K562 (cell line): ENCODE data around the gene DCAF5. TPM values are rescaled to one million over a fixed set of nuclear protein-coding genes. Genes with fewer than 3 reads are reported as not detected.
A peak's percentile ranks its signal among the peaks of the same experiment; 100 is the strongest.

ENCODE experiments used
- ATF1 ChIP-seq, 2 experiments: fragments of 450-650 bp in 1 of 2; IDR thresholded peaks; 2 replicates each; pipeline ENCODE4 v1.6.1; 2016; ENCODE audit warnings: missing compliant biosample characterization in 1 of 2, missing genetic modification characterization in 1 of 2
- CCNT2 ChIP-seq: IDR thresholded peaks from 2 replicates; pipeline ENCODE4 v1.6.1; 2011; ENCODE audit warnings: borderline replicate concordance, low read depth, mild to moderate bottlenecking, moderate library complexity, mixed read lengths, low read length; ENCODE audit not compliant: insufficient read length; ENCODE audit errors: extremely low read depth
- CEBPB ChIP-seq: fragments of 450-650 bp; IDR thresholded peaks from 2 replicates; pipeline ENCODE4 v1.6.1; 2016; ENCODE audit warnings: missing genetic modification characterization, missing compliant biosample characterization
- DPF2 ChIP-seq: fragments of 450-650 bp; IDR thresholded peaks from 2 replicates; pipeline ENCODE4 v1.6.1; 2016
- FOSL1 ChIP-seq: fragments of 200-800 bp; sonication (Bioruptor generic); conservative IDR thresholded peaks from 2 replicates; pipeline ENCODE4 v1.6.1; 2016; ENCODE audit warnings: missing genetic modification characterization, missing compliant biosample characterization
- HNRNPH1 ChIP-seq: fragments of 200-400 bp; formaldehyde crosslinking; optimal IDR thresholded peaks from 2 replicates; pipeline ENCODE3; 2017; ENCODE audit warnings: low read depth, mild to moderate bottlenecking, low read length, moderate library complexity
- JUN ChIP-seq, 2 experiments: sonication (generic) in 1 of 2; formaldehyde crosslinking in 1 of 2; IDR thresholded peaks; 2 replicates each; pipeline versions ENCODE4 v1.6.1 to v1.8.0; 2012 to 2022; ENCODE audit warnings: borderline replicate concordance in 2 of 2, mild to moderate bottlenecking in 2 of 2, improper control_type of control experiment in 1 of 2, low read depth in 1 of 2, low read length in 1 of 2, missing genetic modification reagents in 1 of 2
- JUND ChIP-seq, 2 experiments: IDR thresholded peaks; 2 replicates in 1 of 2; 3 replicates in 1 of 2; pipeline ENCODE4 v1.6.1; 2011; ENCODE audit warnings: borderline replicate concordance in 2 of 2, low read depth in 2 of 2, low read length in 2 of 2, improper control_type of control experiment in 1 of 2, missing biosample characterization in 1 of 2, missing genetic modification characterization in 1 of 2, missing genetic modification reagents in 1 of 2
- MAFG ChIP-seq: fragments of 450-650 bp; conservative IDR thresholded peaks from 2 replicates; pipeline ENCODE4 v1.6.1; 2016; ENCODE audit warnings: missing genetic modification characterization, missing compliant biosample characterization
- MIER1 ChIP-seq: fragments of 450-650 bp; IDR thresholded peaks from 2 replicates; pipeline ENCODE4 v1.6.1; 2016; ENCODE audit warnings: antibody characterized with exemption, mild to moderate bottlenecking, low read depth
- POLR2H ChIP-seq: IDR thresholded peaks from 2 replicates; pipeline ENCODE4 v1.6.1; 2016; ENCODE audit warnings: missing genetic modification characterization, low read depth, mild to moderate bottlenecking, control low read depth, missing compliant biosample characterization, moderate library complexity
- SMAD4 ChIP-seq: fragments of 250-450 bp; sonication (Bioruptor Pico); conservative IDR thresholded peaks from 2 replicates; pipeline ENCODE4 v1.8.0; 2021; ENCODE audit warnings: inconsistent platforms, mild to moderate bottlenecking, moderate library complexity
- SMARCE1 ChIP-seq: fragments of 450-650 bp; IDR thresholded peaks from 2 replicates; pipeline ENCODE4 v1.7.1; 2016; ENCODE audit warnings: mild to moderate bottlenecking
- SNRNP70 ChIP-seq: fragments of 200-400 bp; formaldehyde crosslinking; optimal IDR thresholded peaks from 2 replicates; pipeline ENCODE3; 2017; ENCODE audit warnings: low read depth, low read length
- TCF3 ChIP-seq: sonication (generic); formaldehyde crosslinking; IDR thresholded peaks from 2 replicates; pipeline ENCODE4 v1.4.0; 2020; ENCODE audit warnings: mild to moderate bottlenecking, missing genetic modification reagents
- ZNF551 ChIP-seq: fragments of 250-450 bp; sonication (Bioruptor Pico); IDR thresholded peaks from 2 replicates; pipeline ENCODE4 v1.5.0; 2021; ENCODE audit warnings: mild to moderate bottlenecking, moderate library complexity
- polyA plus RNA-seq, 8 experiments: library from polyadenylated mRNA; depleted of rRNA in 4 of 8; stranded (reverse) in 5 of 8; unstranded in 3 of 8; fragments of >200 nt; fragmentation: Nextera tagmentation in 2 of 8; fragmentation: Illumina TruSeq in 1 of 8; extraction: Ambion mirVana in 2 of 8; extraction: Trizol in 1 of 8; gene quantifications; 2 replicates each; pipeline versions ENCODE4 v1.2.1 to v1.2.3, GENCODE V29; 2011 to 2014; ENCODE audit warnings: inconsistent platforms in 1 of 8, missing spikeins in 1 of 8
- total RNA-seq, 7 experiments: library from RNA; depleted of rRNA in 6 of 7; stranded (reverse); fragments of >200 nt in 6 of 7; fragmentation: Illumina TruSeq in 2 of 7; extraction: Trizol in 2 of 7; gene quantifications; 2 replicates each; pipeline versions ENCODE4 v1.2.1 to v1.2.3, GENCODE V29; 2011 to 2021; ENCODE audit warnings: low replicate concordance in 1 of 7
- TF ChIP-seq, protein P1 (sequence below), 2 experiments: fragments of 250-450 bp in 1 of 2; fragments of 450-650 bp in 1 of 2; sonication (Bioruptor Pico) in 1 of 2; IDR thresholded peaks; 2 replicates each; pipeline versions ENCODE4 v1.6.1 to v1.8.0; 2016 to 2021; ENCODE audit warnings: mild to moderate bottlenecking in 2 of 2, moderate library complexity in 2 of 2, missing compliant biosample characterization in 1 of 2, missing genetic modification characterization in 1 of 2
- TF ChIP-seq, protein P2 (sequence below): fragments of 450-650 bp; IDR thresholded peaks from 2 replicates; pipeline ENCODE4 v1.6.1; 2017; ENCODE audit warnings: antibody characterized with exemption, mild to moderate bottlenecking
- TF ChIP-seq, protein P3 (sequence below): sonication (generic); formaldehyde crosslinking; IDR thresholded peaks from 2 replicates; pipeline ENCODE4 v1.8.1; 2022; ENCODE audit warnings: missing genetic modification reagents

Gene DCAF5
- total and polyA plus RNA-seq, 9 of the 15 experiments (the other 6 are each of a cell fraction or from before 2014, with no cell fraction given): 5.6 to 24.1 (median 12.7) TPM

DNA sequence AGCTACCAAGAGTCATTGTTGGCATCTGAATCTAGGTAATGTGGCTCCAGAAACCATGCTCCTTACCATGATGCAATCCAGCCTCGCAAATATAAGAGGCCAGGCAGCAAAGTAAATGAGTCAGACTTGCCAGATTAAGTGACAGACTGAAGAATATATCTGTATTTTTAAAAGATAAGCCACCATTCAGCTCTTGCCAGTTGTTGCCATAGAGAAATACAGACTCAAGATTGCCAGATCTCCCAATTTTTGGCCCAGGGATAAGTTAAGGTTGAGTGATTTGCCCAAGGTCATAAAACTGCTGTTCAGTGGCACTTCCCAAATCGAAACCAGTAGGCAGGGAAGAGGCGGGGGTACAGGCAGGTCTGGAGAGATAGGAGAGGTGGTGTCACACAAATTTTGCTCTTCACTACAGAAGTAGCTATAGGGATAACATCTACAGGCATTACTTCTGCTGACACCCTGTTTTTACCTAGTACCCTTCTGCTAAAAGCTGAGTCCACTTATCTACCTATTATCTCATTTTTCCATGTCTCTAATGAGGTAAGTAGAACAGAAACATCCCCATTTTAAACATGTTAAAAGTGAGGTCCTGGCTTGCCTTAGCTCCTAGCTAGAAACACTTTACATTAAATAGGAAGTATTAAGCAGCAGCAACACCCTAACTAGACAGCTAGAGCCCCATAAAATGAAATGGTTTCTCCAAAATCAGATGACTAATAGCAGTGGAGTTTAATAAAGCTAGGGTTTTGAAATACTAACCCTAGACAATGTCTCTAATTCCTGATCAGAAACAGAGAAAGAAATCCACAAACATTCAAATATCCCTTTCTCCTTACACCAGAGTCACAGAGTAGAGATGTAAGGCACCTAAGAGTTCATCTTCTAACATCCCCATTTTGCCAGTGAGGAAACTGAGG, 19.5 kb downstream of the DCAF5 start (continued):
- TF ChIP-seq, protein P1, sequence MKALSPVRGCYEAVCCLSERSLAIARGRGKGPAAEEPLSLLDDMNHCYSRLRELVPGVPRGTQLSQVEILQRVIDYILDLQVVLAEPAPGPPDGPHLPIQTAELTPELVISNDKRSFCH (CRISPR knock-in tag; IDR thresholded peaks at IDR 0.05): no peak
- TF ChIP-seq, protein P1 (tag; IDR thresholded peaks at IDR 0.05): 0 out of 2 replicates have a peak, but pooled peaks have one; percentile 39
- TF ChIP-seq JUN (IDR thresholded peaks at IDR 0.05; ENCODE audit: borderline replicate concordance, low read depth, low read length) (peak; percentile 61; the same call in 1 of the 2 replicates), JUN (CRISPR knock-in tag; IDR thresholded peaks at IDR 0.05; ENCODE audit: borderline replicate concordance) (no peak), MAFG (tag) (peak; percentile 34), SNRNP70 (no peak), ATF1 (CRISPR knock-in tag; IDR thresholded peaks at IDR 0.05) (no peak), ATF1 (tag; IDR thresholded peaks at IDR 0.05) (0 out of 2 replicates have a peak, but pooled peaks have one; percentile 28), SMARCE1 (peak; percentile 62), JUND (IDR thresholded peaks at IDR 0.05; ENCODE audit: borderline replicate concordance, low read depth, low read length) (peak; percentile 87), JUND (tag; IDR thresholded peaks at IDR 0.05; ENCODE audit: borderline replicate concordance, low read depth, low read length) (peak; percentile 78; the same call in 2 of the 3 replicates), POLR2H (tag) (peak; percentile 36; the same call in 1 of the 2 replicates), CEBPB (tag) (peak; percentile 89), HNRNPH1 (no peak), CCNT2 (peak; percentile 23), FOSL1 (peak; percentile 88), DPF2 (peak; percentile 63), SMAD4 (CRISPR knock-in tag) (peak; percentile 53), MIER1 (no peak), ZNF551 (CRISPR knock-in tag) (no peak), TCF3 (peak; percentile 32)
- TF ChIP-seq, protein P2, sequence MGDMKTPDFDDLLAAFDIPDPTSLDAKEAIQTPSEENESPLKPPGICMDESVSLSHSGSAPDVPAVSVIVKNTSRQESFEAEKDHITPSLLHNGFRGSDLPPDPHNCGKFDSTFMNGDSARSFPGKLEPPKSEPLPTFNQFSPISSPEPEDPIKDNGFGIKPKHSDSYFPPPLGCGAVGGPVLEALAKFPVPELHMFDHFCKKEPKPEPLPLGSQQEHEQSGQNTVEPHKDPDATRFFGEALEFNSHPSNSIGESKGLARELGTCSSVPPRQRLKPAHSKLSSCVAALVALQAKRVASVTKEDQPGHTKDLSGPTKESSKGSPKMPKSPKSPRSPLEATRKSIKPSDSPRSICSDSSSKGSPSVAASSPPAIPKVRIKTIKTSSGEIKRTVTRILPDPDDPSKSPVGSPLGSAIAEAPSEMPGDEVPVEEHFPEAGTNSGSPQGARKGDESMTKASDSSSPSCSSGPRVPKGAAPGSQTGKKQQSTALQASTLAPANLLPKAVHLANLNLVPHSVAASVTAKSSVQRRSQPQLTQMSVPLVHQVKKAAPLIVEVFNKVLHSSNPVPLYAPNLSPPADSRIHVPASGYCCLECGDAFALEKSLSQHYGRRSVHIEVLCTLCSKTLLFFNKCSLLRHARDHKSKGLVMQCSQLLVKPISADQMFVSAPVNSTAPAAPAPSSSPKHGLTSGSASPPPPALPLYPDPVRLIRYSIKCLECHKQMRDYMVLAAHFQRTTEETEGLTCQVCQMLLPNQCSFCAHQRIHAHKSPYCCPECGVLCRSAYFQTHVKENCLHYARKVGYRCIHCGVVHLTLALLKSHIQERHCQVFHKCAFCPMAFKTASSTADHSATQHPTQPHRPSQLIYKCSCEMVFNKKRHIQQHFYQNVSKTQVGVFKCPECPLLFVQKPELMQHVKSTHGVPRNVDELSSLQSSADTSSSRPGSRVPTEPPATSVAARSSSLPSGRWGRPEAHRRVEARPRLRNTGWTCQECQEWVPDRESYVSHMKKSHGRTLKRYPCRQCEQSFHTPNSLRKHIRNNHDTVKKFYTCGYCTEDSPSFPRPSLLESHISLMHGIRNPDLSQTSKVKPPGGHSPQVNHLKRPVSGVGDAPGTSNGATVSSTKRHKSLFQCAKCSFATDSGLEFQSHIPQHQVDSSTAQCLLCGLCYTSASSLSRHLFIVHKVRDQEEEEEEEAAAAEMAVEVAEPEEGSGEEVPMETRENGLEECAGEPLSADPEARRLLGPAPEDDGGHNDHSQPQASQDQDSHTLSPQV: peak; percentile 62; the same call in 1 of the 2 replicates
- TF ChIP-seq, protein P3, sequence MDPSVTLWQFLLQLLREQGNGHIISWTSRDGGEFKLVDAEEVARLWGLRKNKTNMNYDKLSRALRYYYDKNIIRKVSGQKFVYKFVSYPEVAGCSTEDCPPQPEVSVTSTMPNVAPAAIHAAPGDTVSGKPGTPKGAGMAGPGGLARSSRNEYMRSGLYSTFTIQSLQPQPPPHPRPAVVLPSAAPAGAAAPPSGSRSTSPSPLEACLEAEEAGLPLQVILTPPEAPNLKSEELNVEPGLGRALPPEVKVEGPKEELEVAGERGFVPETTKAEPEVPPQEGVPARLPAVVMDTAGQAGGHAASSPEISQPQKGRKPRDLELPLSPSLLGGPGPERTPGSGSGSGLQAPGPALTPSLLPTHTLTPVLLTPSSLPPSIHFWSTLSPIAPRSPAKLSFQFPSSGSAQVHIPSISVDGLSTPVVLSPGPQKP (CRISPR knock-in tag): no peak
